Stromal cell of bone marrow (primary cell): ENCODE results near the gene ZNF648.
"Not testable (repeated sequence)": the region's sequence is repeated elsewhere in the genome, so short reads cannot be mapped to it uniquely, and the experiment has no call there.

Experiments used
- DNase-seq: peaks from one replicate; pipeline ENCODE4 v3.0.0-alpha.2; 2012; ENCODE audit warnings: low read depth

Gene ZNF648, protein sequence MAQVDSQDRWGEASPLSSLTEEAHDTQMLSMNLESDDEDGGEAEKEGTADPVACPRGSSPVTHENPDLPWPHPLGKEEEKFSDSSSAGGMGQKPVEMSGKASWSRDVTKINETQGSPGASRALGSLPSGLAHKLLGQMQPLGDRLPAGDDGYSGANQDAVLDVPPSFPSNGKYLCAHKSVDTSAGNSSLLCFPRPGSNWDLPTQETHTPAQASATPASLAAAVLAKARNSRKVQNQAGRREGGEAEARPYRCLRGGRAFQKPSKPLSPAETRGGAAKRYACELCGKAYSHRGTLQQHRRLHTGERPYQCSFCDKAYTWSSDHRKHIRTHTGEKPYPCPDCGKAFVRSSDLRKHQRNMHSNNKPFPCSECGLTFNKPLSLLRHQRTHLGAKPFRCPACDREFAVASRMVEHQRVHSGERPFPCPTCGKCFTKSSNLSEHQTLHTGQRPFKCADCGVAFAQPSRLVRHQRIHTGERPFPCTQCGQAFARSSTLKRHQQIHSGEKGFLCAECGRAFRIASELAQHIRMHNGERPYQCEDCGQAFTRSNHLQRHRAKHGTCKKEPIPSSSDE

DNA sequence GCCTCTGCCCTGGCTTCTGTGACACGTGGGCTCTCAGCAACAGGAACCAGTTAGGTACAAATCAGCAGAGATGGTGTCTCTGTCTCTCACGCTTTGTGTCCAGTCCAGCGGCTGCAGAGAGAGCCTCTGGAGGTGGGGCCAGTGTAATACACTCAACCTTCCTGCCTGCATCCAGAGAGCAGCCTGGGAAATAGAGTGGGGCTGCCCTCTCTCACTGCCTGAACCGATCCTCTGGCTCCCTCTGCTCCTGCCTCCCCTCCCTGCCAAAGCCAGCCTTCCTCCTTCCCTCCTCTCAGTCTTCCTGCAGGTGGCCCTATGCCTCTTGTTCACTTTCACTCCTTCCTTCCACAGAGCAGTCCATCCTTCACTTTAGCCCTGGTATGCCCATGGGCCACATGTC is at the start of gene ZNF648:
TSS of gene ZNF648 (minus strand) at position 119 of the 400 bp plus-strand sequence. CDS start 3,702 bp downstream, outside the sequence.
- DNase-seq = no peak

DNA sequence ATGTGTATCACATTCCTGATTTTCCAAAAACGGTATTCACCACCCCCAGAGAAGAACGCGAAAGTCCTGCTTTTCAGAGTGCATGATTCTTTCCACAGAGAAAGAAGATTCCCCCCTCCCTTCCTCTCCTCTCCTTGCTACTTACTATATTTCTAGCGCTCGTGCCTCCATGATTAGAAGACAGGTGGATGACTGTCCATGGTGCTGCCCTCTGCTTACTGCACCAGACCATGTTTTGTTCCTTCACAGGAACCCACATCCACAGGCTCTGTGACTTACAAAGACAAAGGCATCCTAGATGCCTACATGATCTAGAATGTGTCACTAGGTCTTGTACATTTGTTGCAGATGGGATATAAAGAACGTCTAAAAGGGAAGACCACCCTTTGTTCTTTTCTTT is 49.1 kb upstream of the ZNF648 start:
- DNase-seq = no peak

DNA sequence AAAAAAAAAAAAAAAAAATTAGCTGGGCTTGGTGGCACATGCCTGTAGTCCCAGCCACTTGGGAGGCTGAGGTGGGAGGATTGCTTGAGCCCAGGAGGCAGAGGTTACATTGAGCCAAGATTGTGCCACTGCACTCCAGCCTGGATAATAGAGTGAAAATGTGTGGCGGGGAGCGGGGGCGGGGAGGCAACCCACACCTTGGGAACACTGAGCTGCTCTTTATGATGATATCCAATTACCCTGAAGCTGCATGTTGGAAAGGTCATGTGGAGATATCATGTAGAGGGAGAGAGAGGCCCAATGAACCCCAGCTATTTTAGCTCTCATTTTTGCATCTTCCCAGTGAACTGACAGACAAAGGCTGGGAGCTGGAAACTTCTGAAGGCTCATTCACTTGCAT is 48.3 kb upstream of the ZNF648 start:
- no peak for DNase-seq

DNA sequence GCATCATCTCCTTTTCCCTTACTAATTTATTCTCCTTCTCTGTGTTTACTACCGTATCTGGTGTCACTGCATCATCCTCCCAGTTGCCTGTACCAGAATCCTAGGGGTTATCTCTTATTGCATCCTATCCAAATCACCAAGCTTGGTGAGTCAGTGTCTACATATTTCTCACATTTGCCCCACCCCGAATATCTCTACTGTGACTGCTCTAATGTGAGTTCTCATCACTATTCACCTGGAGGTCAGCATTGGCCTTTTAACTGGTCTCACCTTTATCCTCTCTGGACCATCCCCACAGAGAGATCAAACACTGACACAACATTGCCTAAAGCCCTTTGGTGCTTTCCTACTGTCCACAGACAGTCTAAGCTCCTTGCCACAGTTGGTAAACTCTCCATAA is 45.7 kb upstream of the ZNF648 start:
- no peak for DNase-seq

DNA sequence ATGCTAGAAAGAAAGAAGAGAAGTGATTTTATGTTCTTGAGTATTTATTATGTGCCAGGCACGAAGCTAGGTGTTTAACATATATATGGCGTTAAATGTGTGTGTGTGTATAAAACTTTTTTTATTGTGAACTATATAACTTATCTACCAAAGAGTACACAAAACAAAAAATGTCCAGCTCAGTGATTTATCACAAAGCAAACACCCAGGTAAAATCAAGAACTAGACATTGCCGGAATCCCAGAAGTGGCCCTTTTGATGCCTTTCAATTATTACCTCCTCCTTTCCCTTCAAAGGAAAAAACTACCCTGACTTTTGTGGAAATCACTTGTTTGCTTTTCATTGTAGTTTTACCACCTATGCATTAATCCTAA is 40.5 kb upstream of the ZNF648 start:
- DNase-seq = no peak

DNA sequence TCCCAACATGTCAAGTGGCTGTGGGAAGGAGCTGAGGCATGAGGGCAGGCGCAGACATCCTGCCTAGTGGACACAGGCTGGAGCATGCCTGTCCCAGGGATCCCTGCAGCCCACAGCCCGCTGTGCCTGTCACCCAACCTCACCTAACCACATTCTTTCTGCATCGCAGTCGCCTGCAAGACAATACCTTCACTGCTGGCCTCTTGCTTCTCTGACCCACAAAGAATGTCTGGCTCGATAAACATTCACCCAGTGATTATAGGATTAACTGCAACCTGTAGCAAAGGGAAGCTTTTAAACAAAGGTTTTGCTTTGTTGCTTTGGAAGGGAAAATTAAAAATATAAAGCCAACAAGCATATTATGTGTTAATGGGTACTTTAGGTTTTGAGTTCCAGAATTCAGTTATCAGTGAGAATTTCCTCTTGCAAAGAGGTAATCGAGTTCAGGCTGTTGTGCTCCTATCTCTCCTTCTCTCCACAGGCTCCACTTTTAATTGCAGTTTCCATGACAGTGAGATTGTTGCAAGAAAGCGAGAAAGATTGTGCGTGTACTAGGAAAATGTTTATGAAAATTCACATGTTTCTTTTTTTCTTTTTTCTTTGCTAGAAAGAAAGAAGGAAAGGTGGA is 40.0 kb upstream of the ZNF648 start:
- no peak for DNase-seq

DNA sequence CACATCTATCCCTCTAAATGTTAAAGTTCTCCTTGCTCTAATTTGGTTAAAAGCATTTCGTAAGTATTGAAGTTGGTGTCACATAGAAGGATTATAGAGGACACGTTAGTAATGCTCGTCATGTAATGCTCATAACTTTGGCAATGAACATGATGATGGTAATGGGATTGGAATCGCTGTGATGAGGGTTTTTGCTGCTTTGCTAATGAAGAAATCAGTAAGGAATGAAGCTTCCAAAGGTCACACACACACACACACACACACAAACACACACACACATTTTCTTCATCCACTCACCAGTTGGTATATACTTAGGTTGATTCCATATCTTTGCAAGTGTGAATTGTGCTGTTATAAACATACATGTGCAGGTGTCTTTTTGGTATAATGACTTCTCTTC is 36.8 kb upstream of the ZNF648 start:
- DNase-seq = no peak

DNA sequence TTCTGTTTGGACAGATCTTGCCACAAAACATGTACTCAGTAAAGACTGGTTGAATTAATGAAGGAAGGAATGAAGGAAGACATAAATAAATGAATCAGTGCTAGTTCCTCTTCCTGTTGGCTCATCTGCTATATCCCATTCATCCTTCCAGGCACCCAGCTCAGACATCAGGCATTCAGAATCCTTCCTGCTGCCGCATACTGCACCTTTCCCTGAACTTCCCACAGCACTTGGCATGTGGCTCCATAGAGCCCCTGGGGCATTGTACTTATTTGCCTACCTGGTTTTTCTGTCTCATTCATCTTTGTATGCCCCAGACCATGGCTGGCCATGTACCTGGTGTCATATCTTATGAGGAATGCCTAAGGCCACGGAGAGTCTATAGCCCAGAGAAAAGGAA is 34.4 kb upstream of the ZNF648 start:
- DNase-seq = no peak

DNA sequence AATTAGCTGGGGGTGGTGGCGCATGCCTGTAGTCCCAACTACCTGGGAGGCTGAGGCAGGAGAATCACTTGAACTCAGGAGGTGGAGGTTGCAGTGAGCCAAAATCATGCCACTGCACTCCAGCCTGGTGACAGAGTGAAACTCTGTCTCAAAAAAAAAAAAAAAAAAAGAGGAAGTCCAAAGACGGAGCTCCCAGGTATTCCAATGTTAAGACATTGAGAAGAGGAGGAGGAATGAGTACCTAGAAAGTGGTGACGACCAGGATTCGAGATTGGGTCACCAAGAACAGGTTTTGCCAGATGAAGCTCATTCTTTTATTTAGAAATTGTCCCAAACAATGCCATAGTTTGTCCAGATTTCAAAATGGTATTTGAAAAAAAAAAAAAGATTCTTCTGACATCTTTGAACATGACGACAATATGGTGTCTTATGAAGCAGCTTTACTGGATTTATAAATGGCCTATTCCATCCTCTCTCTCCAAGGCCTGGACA is 33.0 kb upstream of the ZNF648 start:
- DNase-seq = not testable (repeated sequence)

DNA sequence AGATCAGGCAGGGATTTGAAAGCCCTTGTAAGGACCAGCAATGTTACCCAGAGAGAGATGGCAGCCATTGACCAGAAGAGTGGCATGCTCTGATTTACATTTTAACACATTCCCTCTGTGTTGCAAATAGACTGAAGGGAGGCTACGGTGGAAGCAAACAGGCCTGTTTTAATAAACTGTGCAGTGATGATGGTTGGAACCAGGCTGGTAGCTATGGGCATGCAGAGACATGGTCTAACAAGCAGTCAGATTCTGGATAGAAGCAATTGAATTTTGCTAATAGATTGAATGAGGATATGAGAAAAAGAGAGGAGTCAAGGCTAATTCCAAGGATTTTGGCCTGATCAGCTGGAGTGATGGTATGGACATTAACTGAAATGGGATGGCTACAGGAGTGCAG is 32.3 kb upstream of the ZNF648 start:
- no peak for DNase-seq

DNA sequence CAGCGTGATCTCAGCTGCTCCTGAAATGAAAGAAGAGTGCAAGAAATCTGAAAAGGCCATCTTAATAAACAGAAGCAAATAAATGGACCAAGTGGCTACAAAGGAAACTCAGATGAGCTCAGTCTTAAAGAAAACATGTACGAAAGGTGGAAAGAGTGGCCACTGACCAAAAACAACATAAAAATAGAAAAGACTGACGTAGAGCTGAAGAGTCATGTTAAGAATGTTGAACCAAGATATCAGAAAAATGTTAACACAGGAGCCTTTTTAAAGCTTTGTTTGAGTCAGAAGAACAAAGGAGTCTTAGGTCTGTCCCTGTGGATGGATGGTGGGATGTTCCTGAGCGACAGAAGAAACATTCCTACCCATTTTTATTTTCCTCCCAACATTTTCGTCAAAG is 30.8 kb upstream of the ZNF648 start:
- no peak for DNase-seq

DNA sequence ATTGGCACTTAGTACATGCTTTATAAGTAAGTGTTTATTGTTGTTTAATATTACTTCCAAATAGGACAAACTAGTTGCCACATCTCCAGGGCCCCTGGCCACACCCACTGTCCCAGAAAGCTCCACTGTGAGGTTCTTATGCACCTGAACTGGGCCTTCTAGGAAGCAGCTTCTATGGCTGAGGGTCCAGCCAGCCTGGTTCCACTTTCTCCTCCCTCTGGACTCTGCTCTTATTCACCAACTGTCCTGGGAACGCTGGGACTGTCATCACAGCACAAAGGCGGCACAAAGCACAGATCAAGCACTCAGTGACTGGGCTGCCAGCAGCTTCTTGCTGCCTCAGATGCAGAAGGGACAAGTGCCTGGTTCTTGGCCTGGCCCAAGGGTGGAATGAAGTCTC is 29.6 kb upstream of the ZNF648 start:
- no peak for DNase-seq

DNA sequence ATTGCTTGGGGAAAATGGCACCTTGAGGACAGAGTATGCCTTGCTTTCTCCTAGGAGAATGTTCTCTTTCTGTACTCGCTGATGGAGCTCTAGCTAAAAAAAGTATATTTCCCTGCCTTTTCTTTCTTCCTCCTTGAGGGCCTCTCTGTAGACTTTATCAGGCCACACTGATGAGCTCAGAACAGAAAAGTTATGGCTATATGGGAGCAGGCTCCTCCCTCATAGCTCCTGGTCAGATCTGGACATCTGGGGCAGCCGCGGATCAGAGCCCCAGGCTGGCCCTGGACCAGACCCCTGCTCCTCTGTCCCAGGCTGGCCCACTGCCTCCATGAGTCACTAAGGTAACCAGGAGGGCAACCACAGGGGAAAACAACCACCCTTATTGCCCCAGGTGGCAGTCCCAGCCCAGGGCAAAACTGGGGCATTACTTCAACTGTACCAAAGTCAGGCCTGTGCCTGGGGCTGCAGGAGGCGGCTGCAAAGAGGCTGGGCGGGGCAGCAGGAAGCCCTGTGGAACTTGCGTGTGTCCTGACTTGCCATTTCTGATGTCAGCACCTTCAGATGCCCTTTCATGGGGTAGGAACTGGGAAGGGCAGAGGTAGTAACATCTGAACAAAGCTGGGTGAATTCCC is 26.3 kb upstream of the ZNF648 start:
- no peak for DNase-seq

DNA sequence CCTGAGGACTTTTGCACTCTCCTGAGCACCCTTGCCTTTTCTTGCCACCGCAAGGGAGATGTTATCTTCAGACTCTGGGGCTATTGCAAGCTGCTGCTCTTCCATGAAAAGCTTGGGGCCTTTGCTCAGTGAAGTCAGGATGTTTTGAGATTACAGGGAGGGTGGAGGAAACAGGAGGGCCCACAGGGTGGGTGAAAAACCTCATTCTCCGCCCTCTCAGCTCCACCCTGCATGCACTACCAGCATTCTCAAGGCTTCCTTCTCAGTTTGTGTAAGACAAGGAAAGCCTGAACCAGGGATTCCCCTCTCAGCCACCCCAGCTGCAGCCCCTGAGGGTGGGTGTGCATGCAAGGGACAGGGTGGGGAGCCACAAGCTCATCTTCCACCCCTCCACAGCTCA is 25.8 kb upstream of the ZNF648 start:
- DNase-seq = no peak

DNA sequence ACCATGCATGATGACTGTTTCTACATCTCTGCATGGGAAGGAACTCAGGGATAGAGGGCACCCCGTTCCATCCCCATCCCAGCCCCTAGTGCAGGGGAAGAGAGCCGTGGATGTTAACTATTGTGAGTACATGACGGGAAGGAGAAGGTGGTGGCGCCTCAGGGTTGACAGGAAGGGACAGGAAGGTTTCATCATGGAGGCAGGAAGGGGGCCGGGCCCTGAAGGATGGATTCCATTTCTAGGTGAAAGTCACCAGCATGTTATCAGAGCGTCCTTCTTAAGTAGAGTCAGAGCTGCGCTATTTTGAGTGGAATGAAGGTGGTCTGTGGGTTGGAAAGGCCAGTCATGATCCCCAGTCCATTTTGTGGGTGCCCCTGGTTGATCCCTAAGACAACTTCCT is 25.1 kb upstream of the ZNF648 start:
- DNase-seq = no peak

DNA sequence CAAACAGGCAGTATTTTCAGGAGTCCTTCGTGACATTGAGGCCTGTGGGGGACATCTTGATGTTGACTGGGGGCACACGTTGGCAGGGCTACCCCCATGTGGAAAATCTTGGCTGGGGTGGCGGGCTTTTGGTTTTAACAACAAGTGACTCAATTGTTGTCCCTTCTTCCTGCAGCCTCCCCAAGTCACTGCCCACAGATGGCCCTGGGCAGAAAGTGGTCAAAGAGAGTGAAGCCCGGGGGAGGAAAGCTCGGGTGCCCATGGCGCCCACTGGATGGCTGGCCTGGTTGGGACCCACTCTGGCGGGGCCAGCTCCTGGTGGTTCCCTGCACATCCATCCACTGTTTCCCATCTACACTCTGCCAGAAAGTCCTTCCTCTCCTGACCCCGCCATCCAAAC is 24.6 kb upstream of the ZNF648 start:
- no peak for DNase-seq

DNA sequence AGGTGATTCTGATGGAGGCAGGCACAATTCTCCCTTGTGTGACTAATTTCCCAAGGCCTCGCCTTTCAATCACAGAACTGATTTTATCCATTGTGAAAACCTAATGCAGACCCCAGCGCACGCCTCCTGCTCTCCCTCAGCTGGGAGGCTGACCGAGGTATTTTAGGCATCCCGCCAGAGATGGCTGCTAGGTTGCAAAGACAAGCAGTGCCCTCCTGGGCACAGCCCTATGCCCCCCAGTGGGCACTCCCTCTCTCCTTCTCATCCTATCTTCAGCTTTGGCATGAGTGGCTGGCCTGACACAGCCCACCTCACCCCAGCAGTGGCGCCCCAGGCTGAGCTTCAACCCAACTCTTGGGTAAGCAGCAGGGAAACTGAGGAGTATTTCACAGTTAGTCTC is 24.2 kb upstream of the ZNF648 start:
- no peak for DNase-seq

DNA sequence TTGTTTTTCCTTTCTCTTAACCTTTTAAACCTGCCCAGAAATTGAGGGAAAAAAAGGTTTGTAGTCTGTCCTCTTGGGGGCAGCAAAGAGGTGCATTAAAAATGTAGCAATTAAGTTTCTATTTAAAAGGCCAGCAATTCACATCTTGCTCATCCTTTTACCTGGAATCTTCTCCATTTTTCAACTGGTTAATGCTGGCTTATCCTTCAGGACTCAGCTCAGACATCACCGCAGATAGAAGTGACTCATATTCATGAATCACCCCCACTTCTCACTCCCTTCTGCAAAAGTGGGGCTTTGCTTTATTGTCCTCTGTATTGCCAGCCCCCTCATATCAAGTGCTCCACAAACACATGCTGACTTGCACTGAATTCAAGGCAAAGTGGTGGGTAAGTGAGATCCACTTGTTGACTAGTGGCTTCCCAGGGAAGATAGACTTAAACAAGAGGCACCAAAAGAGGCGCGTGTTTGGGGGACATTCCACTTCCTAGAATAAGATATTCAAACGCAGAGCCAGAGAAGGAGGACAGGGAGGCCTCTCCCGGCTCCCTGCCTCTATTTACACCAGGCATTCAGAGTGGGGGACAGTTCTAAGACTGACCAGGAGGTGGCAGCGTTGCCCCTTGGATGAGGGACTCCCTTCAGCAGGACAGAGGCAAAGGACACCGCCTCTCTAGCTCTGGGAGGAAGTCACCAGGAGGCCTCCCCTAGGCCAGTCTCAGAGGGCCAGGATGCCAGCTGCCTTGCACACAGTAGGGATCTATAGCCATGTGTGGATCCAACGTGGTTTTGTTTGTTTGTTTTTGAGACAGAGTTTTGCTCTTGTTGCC is 23.2 kb upstream of the ZNF648 start:
- peak; percentile 54 for DNase-seq

DNA sequence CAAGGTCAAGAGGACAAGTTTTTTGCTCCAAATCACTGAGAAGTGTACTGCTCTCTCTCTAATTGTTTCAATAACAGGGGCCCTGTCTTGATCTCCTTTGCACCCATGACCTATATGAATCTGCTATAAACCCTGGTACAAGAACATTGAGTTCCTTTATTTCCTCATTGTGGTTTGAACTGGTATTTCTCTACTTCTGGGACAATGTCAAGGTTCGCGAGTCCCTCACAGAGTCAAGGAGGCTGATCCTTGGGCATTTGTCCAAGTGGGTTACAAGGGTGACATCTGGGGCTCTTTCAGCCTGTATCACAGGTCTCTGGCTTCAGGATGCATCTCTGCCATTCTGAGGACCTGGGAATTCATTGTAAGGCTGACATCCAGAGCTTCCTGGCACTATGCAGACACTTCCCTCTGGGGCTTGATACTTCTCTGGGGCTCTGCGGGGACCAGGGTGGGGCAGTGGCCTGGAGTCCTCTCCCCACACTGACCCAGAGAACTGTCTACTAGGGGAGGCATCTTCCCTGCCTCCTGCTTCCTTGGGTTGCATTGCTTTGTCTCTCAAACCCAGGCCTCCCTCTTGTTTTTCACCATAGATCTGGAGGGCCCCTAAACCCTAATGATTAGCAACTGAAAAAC is 22.5 kb upstream of the ZNF648 start:
- DNase-seq = no peak

DNA sequence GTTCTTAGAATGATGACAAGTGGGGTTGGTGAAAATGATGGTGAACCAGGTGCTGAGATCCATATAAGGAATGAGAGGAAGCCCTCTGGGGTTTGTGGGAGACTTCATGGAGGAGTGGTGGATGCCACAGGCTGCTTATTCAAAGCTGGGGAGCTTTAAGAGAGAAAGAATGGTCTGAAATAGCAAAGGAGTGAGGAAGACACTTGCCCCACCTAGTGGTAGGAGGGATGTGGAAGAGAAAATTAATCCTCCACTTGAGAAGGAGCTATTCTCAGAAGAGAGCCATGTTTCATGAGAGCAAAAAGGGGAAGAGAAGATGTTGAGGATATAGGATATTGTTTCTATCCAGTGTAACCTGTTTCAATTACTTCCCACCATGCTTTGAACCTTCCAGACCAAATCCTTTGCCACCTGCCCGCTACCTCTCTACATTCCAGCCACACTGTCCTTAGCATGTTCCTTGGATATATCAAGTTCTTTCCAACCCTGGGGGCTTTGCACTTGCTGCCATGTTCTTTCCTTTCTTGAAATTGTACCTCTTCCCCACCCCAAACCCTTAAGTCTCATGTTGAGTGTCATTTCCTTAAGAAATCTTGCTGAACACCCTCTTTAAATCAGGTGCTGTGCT is 19.6 kb upstream of the ZNF648 start:
- DNase-seq = peak; percentile 21

DNA sequence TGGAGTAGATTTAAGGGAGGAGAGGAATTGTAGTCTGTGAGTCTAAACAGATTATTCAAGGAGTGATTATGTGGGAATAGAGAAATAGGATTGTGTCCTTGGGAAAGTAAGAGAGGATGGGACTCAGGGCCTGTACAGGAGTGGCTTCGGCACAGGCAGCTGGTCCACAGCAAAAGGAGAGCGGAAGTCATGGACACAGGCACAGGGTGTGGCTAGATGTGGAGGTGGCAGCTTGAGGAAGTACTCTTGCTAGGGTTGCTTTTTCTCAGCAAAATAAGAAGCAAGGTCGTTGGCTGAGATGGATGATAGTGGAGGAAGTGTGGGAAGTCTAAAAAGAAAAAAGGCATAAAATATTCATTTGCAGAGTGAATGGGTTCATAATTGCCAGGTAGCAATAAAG is 18.5 kb upstream of the ZNF648 start:
- no peak for DNase-seq
